ENCODE data around the gene EREG.

The EREG gene

GRCh38 chr4:74329307-74329706 is 35.6 kb upstream of the EREG start:
- FAIRE-seq: no peak

GRCh38 chr4:74330295-74330750 is 34.6 kb upstream of the EREG start:
- no peak for FAIRE-seq
- TF ChIP-seq, protein P1, sequence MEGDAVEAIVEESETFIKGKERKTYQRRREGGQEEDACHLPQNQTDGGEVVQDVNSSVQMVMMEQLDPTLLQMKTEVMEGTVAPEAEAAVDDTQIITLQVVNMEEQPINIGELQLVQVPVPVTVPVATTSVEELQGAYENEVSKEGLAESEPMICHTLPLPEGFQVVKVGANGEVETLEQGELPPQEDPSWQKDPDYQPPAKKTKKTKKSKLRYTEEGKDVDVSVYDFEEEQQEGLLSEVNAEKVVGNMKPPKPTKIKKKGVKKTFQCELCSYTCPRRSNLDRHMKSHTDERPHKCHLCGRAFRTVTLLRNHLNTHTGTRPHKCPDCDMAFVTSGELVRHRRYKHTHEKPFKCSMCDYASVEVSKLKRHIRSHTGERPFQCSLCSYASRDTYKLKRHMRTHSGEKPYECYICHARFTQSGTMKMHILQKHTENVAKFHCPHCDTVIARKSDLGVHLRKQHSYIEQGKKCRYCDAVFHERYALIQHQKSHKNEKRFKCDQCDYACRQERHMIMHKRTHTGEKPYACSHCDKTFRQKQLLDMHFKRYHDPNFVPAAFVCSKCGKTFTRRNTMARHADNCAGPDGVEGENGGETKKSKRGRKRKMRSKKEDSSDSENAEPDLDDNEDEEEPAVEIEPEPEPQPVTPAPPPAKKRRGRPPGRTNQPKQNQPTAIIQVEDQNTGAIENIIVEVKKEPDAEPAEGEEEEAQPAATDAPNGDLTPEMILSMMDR (IDR thresholded peaks at IDR 0.05; ENCODE audit: insufficient read depth, missing control alignments): no peak
- DNase-seq (ENCODE audit: insufficient read length, low spot score): no peak

More at GRCh38 chr4:74329307-74329706, 35.6 kb upstream of the EREG start:
- TF ChIP-seq, protein P1 (IDR thresholded peaks at IDR 0.05; ENCODE audit: insufficient read depth, missing control alignments): no peak
- DNase-seq (ENCODE audit: insufficient read length, low spot score): no peak

GRCh38 chr4:74331252-74331651 is 33.7 kb upstream of the EREG start:
- FAIRE-seq (no peak), DNase-seq (ENCODE audit: insufficient read length, low spot score) (no peak)
- TF ChIP-seq, protein P1 (IDR thresholded peaks at IDR 0.05; ENCODE audit: insufficient read depth, missing control alignments): no peak

DNA sequence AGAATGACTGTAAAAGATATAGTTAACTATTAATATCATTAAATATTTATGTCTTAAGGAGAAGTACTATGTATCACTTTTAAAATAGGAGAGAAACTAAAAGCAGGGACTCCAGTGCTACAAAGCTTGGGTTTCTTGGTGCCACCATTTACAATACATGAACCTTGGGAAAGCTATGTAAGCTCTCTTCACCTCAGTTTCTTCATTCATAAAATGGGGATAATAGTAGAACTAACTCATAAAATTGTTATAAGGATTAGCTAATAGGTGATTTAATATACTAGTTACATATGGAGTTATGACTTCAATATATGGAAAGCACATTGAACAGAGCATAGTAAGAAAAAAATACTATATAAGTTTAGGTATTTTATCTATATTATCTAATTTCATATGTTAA is 33.0 kb upstream of the EREG start:
- TF ChIP-seq, protein P1 (IDR thresholded peaks at IDR 0.05; ENCODE audit: insufficient read depth, missing control alignments): no peak
- no peak for DNase-seq (ENCODE audit: insufficient read length, low spot score)
- no peak for FAIRE-seq

DNA sequence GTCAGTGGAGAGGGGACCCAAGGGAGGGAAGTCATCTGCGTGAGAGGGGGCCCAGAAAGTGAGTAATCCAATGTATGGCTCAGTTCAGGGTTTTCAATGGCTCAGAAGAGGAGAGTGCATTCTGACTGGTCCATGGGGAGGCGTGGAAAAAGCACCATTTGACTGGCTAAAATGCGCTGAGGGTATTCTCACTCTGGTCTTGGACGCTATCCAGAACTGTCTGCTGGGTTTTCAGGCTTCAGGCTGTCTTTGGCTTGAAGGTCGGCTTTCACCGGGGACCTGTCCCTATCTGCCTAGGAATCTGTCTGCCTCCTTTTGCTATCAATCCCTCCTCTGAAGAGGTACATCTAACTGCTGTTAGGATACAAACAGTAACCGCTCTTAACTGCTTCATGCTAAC is 30.3 kb upstream of the EREG start:
- TF ChIP-seq, protein P1 (IDR thresholded peaks at IDR 0.05; ENCODE audit: insufficient read depth, missing control alignments): no peak
- FAIRE-seq (no peak), DNase-seq (ENCODE audit: insufficient read length, low spot score) (no peak)

DNA sequence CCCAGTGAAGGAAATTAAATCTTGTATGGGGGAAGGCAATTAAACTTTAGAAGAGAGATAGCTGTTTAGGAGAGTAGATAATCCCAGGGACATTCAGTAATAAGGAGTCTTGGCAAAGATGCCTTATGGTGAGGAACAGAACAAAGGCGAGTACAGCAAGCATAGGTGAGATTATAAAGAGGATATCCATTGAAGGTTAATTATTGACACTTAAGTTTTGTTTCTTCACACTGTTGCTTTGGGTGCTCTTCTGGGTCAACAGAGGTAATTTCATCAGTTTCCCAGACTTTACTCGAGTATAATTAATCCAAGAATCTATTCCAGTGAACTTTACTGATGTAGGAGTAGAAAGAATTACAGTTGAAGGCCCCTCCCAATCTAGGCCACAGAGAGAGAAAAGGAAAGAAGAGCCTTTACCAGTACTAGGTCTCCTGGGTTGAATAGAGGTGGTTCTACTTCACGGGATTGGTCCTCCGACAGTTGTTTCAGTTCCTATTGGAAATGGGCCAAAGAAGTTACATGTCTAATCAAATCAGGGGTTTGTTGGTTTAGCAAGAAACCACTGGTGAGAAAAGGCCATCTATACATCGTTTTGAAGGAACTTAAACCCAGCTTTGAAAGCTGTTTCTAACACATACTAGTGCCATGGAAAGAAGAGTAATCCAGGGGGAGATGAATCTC is 29.5 kb upstream of the EREG start:
- no peak for DNase-seq (ENCODE audit: insufficient read length, low spot score)
- TF ChIP-seq, protein P1 (IDR thresholded peaks at IDR 0.05; ENCODE audit: insufficient read depth, missing control alignments): no peak
- FAIRE-seq: no peak

DNA sequence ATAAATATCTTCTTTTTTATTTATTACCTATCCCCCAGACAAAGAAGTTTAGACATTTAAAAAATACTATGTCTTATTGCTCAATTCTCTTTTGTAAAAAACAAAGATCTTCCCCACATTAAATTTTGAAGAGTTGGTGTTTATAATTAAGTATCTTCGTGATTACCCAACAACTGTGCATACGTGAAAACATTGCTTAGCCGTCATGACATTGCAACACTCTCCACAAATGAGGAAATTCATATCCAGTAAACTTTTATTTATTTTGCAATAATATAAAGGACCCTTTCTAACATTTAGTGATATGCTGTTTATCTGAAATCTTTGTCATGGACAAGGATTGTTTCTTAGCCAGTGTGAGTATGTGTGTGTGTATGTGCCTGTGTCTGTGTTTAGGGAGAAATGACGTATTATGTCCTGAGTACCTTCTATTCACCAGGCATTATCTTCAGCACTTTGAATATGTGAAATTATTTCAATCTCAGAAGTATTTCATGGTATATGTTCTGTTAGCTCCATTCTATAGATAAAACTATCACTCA is 26.1 kb upstream of the EREG start:
- FAIRE-seq: no peak
- TF ChIP-seq, protein P1 (IDR thresholded peaks at IDR 0.05; ENCODE audit: insufficient read depth, missing control alignments): no peak
- no peak for DNase-seq (ENCODE audit: insufficient read length, low spot score)

Data from D721Med (cell line).